ENCODE results near the gene GPATCH4.
A peak's percentile ranks its signal among the peaks of the same experiment; 100 is the strongest.
"Not testable (repeated sequence)": the region's sequence is repeated elsewhere in the genome, so short reads cannot be mapped to it uniquely, and the experiment has no call there.

Gene GPATCH4

DNA sequence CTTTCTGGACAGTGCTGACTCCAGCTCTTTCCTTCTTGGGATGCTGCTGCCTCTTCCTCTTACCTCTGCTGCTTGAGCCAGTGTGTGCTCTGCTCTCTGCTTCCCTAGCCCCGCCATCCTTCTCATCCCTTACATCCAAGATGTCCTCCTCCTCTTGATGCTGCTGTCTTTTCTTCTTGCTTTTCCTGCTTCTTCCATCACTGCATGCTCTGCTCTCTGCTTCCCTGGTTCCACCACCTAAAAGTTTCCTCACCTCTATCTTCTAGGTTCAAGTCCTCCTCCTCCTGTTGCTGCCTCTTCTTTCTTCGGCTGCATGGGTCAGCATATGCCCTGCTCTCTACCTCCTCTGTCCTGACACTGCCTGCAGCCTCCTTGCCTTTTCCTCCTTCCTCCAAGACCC is 6.3 kb downstream of the GPATCH4 start:
- DNase-seq (ENCODE audit: low read depth): no peak

DNA sequence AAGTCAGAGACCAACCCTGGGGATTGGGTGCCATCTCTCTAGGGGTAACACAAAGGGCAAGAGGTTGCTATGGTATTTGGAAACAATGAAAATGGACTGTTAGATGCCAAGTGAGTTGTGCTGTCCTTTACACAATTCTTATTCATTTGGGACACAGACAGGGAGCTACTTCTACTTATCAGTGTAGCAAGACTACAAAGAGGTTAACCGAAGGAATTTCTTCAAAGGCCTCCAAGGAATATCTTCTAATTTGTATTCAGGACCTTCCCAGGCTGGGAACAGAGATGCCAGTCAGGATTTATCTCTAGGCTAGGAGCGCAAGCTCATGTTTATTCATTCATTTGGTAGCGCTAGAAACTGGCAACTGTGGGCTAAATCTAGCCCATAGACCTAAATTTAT is 7.1 kb downstream of the GPATCH4 start:
- no peak for DNase-seq (ENCODE audit: low read depth)

DNA sequence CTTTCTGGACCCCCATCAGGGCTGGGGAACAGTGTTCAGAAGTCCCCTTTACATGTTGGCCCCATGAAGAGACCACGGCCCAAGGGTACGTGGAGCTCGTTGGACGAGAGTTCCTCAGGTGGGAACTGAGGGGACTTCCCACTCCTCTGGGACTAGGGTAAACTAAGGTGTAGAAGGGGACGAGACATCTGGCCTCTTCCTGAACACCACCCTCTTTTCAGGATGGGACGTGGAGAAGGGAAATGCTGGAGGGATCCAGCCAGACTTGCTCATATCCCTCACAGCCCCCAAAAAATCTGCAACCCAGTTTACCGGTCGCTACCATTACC is 7.7 kb downstream of the GPATCH4 start:
- DNase-seq (ENCODE audit: low read depth): no peak

DNA sequence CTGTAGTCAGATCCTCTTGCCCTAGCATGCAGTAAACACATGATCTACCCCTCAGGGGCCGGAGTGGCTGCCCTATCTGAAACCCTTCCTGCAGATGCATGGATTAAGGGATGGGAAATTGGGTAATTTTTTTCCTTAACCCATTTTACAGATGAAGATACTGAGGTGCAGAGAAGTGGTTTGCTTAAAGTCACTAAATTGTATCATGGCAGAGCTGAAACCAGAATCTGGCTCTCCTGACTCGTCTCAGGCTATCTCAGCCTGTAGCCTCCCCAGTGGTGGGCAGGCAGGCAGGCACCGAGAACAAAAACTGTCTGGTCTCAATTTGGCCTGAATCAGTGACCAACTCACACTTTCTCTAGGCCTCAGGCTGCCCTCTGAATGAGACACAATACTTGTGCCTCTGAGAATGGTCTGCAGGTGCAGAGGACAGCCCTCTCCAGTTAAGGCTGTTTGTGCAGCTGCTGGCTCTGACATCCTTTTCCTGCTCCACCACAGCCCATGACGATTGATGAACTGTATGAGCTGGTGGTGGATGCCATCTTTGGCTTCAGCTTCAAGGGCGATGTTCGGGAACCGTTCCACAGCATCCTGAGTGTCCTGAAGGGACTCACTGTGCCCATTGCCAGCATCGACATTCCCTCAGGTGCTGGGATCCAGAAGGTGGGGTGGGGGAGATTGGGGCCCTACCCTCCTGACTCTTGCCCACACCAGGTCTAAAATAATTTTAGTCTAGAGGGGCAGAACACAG is 8.2 kb downstream of the GPATCH4 start:
- DNase-seq (ENCODE audit: low read depth): no peak

DNA sequence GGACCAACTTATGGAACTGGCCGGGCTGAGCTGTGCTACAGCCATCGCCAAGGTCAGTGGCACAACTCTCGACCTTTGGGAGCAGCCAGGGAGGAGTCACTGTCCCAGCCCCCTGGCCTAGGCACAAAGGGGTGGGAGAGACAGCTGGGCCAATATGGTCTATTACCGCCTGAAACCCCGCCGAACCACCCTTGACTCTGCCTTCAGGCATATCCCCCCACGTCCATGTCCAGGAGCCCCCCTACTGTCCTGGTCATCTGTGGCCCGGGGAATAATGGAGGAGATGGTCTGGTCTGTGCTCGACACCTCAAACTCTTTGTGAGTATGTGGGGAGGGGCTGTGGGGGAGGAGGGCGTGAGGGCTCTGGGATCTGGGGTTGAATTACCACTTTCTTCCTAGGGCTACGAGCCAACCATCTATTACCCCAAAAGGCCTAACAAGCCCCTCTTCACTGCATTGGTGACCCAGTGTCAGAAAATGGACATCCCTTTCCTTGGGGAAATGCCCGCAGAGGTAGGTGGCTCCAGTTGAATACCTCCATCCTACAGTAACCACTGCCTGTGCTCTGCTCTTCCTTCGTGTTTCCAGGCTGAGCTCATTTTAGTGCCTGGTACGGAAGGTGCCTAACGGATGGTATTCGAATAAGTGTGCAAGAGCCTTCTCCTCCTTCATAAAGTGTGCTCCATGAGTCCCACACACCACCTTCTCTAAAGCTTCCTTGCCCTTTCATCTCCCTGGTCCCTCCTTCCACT is 8.9 kb downstream of the GPATCH4 start:
- no peak for DNase-seq (ENCODE audit: low read depth)

DNA sequence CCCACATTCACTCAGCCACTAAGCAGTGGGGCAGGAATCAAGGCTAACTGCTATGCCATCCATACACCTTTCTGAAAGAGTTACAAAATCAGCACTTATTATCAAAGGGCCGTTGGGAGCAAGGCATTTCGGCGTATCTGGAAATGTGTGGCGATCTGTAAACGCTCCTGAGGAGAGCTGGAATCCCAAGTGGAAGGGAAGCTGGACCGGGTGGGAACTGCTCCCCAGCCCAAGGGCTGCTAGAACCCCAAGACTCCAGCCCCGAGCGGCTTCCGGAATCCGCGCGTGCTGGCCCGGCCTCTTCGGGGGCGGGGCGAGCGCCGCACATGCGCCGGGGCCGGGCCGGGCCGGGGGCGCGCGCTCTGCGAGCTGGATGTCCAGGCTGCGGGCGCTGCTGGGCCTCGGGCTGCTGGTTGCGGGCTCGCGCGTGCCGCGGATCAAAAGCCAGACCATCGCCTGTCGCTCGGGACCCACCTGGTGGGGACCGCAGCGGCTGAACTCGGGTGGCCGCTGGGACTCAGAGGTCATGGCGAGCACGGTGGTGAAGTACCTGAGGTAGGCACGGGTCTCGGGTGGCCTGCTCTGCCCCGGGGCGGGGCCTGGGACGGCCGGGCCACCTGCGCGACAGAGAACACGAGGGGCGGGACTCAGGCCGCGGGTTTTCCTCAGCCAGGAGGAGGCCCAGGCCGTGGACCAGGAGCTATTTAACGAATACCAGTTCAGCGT is 9.7 kb downstream of the GPATCH4 start, which contains the start of gene NAXE:
Gene NAXE, plus strand, starts transcription at position 345 of the 726 bp plus-strand sequence. Its CDS starts 29 bp downstream, at position 374.
- DNase-seq (ENCODE audit: low read depth): no peak

DNA sequence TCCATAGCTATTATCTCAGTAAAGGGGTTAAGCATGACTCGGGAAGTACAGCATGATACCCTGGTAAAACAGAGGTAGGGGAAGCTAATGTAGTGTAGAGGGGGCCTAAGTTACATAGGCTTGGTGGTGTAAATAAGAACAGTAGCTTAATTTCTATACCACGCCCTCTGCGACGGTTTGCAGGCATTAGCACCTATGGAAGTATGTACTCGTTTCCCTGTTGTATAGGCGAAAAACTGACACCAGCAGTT is 10.2 kb downstream of the GPATCH4 start:
- DNase-seq (ENCODE audit: low read depth): no peak

DNA sequence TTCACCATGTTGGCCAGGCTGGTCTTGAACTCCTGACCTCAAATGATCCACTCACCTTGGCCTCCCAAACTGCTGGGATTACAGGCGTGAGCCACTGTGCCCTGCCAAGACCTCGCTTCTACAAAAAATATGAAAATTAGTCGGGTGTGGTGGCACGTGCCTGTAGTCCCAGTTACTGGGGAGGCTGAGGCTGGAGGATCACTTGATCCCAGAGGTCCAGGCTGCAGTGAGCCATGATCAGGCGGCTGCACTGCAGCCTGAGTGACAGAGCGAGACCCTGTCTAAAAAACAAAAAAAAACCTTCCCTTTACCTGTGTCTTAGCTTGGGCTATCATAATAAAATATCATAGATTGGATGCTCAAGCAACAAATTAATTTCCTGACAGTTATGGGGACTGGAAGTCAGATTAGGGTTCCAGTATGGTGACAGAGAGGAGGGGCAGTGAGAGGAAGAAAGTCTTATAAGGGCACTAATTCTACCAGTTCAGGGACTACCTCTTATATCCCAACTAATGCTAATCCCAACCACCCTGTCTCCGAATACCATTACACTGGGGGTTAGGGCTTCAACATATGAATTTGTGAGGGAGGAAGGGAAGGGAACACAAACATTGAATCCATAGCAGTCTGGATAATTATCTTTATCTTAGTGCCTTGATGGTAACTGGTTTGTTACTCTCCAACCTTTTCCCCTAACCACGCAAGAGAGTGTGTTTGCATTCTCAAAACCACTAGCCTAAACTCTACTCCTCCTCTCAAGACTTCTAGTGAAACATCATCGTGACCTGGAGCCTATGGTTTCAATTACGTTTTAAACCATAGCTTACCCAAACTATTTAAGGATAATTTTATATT is 10.7 kb downstream of the GPATCH4 start:
- no peak for DNase-seq (ENCODE audit: low read depth)

DNA sequence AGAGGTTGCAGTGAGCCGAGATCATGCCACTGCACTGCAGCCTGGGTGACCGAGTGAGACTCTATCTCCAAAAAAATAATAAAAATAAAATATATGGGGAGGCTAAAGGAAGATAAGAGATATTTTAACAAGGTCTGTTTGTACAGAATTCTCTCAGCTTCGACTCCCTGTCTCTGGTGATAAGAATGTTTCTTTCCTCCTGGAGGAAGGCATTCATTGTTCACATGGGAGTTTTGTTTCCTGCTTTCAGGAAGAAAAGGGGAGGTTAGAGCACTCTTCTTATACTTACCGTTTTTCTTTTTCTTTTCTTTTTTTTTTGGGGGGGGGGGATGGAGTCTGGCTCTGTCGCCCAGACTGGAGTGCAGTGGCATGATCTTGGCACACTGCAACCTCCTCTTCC is 11.7 kb downstream of the GPATCH4 start:
- no peak for DNase-seq (ENCODE audit: low read depth)

DNA sequence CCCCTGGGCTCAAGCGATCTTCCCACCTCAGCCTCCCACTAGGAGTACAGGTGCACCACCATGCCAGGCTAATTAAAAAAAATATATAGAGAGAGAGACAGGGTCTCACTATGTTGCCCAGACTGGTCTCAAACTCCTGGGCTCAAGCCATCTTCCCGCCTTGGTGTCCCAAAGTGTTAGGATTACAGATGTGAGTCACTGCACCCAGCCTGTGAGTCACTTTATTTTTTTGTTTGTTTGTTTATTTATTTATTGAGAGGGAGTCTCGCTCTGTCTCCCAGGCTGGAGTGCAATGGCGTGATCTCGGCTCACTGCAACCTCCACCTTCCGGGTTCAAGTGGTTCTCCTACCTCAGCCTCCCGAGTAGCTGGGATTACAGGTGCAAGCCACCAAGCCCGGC is 13.4 kb downstream of the GPATCH4 start:
- not testable (repeated sequence) for DNase-seq (ENCODE audit: low read depth)

DNA sequence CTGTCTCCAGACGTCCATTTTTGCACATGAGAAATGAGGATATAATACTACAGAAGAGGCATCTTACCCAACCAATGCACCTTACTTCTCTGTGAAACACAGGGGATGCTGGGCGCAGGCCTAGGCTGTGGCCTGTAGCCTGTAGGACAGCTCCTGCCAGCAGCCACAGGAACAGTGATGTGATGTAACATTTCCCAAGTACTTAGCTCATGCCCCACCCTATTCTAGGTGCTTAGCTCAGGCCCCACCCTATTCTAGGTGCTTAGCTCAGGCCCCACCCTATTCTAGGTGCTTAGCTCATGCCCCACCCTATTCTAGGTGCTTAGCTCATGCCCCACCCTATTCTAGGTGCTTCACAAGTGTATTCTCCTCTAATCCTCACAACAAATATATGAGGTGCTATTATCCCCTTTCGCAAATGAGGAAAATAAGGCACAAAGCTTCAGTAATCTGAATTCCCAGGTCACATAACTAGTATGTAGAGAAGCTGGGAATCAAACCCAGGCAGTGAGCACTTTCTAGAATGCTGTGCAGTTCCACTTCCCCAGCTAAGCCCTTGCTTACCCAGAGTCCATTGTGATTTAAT is 14.3 kb downstream of the GPATCH4 start:
- no peak for DNase-seq (ENCODE audit: low read depth)

DNA sequence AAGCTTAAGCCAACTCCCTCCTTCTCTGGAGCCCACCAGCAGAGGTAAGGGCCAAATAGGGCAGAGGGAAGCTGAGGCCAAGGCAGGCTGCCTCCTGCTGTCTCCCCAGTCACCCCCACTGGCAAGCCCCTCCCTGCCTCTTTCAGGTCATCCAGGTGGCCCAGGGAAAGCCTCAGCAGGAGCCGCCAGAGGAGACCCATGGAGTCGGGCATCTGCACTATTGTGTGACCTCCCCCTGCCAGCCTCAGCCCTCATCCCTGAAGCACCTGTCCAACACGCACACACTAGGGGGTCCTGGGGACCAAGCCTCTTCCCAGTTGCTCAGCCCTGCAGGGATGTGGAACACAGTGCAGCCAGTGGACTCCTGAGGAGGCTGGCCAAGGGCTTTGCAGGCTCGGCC is 15.0 kb downstream of the GPATCH4 start:
- DNase-seq (ENCODE audit: low read depth): no peak

DNA sequence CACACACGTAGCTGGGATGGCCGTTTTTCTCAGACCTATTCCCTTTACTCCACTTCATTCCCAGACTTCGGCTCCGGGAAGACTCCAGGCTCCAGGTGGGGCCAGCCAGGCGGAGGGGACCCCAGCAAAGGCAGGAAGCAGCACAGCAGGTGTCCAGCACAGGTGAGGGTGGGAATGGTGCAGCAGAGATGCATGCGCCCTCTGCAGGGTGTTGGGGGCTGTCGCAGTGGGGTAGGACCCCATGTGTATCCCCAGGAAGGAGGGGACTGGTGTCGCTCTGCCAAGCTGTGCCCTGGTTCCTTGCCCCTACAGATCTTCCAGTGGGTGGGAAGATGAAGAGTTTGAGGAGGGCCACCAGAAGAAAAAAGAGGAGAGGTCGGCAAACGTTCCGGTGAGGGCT is 16.5 kb downstream of the GPATCH4 start:
- no peak for DNase-seq (ENCODE audit: low read depth)

DNA sequence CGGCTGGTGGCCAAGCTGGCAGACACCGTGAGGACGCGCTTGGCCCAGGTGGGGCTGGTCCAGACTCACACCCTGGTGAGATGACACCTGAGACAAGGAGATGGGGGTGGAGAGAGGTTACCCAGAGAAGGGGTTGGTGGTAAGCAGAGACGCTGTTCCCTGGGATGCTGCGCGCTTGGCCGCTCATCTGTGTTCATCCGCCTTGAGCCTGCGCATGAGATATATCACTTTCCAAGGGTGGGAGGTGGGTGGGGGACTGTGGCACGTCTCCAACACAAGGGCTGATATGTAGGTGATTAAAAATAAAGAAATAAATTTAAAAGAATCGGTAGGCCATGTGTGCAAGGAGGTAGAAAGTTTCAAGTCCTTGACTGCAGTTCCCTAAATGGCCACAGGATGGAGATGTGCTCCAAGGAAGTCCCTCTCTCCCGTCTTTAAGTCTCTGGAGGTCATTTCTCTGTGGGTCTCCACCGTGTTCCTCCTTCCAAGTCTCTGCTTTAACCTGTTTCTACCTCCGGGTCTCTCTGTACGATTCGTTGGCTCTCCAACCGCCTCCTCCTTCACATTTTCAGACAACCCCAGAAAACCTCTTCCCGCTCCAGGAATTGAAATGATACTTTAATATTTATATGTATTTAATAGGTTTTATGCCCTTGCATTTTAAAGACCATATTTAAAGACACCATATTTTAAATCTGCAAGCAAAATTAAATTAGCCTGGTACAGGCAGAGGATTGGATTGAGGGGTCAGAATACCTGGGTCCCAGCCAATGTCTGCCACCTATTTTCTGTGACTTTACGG is 17.3 kb downstream of the GPATCH4 start:
- DNase-seq (ENCODE audit: low read depth): peak; percentile 52

DNA sequence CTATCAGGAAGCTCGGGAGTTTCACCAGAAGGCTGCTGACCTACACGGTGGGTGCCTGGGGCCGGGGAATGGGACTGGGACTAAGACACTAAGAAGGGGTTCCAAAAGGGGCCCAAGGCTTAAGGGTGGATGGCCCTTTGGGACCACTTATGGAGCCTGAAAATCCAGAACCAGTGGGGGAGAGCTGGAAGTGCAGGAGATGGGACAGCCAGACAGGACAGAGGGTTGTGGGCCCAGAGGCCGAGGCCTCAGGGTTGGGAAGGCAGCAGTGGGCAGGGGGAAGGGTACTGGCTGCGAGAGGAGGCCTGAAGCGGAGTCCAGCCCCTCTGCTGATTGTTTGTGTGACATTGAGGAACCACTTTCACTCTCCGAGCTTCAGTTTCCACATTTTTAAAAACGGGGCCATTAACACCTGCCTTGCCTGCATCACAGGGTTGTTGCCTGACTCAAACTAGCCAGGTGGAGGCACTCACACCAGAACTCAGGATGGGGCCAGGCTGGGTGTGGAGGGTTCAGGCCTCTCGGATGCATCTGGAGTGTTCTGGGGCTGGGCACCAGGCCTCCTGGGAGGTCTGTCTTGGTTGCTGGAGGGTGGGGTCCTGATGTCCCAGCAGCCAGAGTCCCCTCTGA is 18.8 kb downstream of the GPATCH4 start:
- no peak for DNase-seq (ENCODE audit: low read depth)

DNA sequence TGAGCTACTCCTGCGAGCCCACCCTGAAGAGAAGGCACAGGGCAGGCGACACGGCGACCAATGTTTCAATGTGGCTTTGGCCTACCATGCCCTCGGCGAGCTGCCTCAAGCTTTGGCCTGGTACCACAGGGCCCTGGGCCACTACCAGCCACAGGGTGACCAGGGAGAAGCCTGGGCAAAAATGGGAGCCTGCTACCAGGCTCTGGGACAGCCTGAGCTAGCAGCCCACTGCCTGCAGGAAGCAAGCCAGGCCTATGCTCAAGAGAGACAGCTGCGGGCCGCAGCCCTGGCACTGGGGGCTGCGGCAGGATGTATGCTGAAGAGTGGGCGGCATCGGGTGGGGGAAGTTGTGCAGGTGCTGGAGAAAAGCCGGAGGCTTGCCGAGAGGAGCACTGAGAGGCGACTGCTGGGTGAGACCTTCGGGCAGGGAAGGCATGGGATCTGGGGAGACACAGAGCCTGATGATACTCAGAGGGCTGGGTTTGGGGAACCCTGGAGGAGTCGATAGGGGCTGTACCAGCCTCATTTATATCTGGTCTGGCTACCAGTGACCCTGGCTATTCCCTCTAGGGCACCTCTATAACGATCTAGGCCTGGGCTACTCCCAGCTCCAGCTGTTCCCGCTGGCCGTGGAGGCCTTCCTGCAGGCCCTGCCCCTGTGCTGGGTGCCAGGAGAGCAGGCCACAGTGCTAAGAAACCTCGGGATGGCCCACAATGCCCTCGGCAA is 19.5 kb downstream of the GPATCH4 start:
- DNase-seq (ENCODE audit: low read depth): no peak

DNA sequence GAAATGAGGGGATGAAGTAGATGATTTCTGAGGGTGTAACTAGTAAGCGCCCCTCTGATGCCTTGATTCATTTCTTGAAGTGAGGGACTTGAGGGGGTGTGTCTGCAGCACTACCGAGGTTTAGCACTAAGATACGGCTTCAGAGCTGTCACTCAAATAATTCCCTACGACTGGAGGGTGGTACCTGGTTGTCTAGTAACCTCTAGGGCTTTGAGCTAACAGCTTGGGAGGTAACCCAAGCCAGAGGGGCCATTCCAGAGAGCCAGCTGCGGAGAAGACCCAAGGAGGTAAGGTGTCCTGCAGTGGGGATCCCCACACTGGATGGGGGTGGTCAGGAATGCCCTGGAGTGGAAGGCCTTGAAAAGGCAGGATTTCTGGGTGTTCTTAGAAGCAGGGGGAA is 21.8 kb downstream of the GPATCH4 start, which contains the start of gene TTC24:
Gene TTC24, plus strand, starts transcription at position 252 of the 400 bp plus-strand sequence. CDS start 1,642 bp downstream, outside the sequence.
- no peak for DNase-seq (ENCODE audit: low read depth)

DNA sequence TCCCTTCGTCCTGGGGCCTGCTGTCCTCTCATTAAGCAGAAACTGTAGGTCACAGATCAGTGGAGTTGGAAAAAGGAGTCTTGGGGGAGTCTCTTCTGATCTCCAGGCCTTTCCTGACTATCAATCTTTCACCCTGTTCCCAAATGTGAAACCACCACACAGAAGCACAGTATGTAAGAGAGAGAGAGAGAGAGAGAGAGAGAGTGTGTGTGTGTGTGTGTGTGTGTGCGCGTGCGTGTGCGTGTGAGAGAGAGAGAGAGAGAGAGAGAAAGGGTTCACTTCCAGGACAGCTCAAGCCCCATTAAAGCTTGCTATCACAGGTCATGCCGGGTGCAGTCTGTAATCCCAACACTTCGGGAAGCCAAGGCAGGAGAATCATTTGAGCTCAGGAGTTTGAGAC is 23.2 kb downstream of the GPATCH4 start:
- DNase-seq (ENCODE audit: low read depth): no peak

DNA sequence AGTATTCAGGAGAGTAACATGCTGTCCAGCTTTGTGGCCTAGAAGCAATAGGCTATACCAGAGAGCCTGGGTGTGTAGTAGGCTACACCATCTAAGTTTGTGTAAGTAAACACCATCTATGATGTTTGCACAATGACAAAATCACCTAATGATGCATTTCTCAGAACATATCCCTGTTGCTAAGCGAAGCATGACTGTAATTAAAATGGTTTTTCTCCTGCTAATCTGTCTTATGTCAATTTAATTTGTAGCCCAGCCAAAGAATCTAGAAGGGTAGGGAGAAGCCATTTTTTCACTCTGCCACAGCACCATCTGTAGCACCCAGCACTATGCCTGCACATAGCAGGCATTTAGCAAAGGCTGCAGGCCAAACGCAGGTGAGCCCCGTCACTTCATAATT is 23.7 kb downstream of the GPATCH4 start:
- DNase-seq (ENCODE audit: low read depth): no peak
